Measurements from ENCODE around the gene TMEM14A.

TMEM14A gene

DNA sequence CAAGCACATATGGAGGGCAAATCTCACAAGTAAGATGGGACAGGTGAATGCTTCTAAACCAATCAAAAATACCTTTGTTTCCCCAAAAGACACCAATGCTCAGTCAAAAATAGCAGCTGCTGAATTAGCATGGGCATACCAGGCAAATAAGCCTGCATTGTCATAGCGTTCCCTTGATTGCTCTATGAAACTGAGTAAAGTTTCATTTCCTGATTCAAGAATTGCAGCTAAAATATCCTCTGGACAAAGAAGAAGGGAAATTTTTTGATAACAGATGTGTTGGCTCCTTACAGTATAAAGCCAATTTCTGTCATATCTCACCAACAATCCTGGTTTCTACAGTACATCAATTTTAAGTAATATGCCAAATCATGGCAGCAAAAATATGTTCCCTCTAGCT is 3.3 kb upstream of the TMEM14A start:
- peaks cover 12 to 22% of the 10 kb centered on the region in 2 donors for H3K4me1 ChIP-seq (ENCODE audit: control insufficient read depth in 2 of 2, insufficient read depth in 1 of 2, low read depth in 1 of 2, low read length in 2 of 2)
- no peak for DNase-seq (ENCODE audit: low spot score)

DNA sequence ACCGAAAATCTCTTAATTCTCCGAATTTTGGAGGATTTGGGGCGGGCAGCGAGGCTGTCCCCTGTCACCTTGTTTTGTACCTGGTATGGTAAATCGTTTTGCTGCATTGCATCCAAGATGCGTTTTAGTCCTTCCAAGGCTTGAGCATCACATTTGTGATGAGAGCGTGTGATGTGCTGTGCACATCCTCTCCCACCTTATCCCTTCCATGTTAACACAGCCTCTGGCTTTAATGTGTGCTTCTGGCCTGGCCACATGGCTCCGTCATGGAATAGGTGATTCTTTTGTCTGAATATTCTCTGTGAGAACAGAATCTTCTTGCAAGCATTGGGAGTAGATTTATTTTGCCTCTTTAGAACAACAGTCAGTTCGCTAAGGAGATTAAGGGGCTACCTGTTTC is 763 bp downstream of the TMEM14A start:
- H3K79me1 ChIP-seq (ENCODE audit: low read depth, low read length), result no peaks in the 10 kb centered on the region
- H3K27me3 ChIP-seq (ENCODE audit: control insufficient read depth in 3 of 3, insufficient read depth in 3 of 3, low read depth in 1 of 3, low read length in 3 of 3), result peaks cover 0 to 3% (median 0%) of the 10 kb centered on the region in 3 experiments
- WGBS, 2 donors (ENCODE audit: extremely low coverage in 2 of 2, insufficient read length in 2 of 2, insufficient replicate concordance in 1 of 2), result no CpG with 5 or more reads among the region's 9 CpGs
- H2BK15ac ChIP-seq (ENCODE audit: low read length), result no peak overlapping the region
- H3K9ac ChIP-seq (ENCODE audit: low read depth, low read length, poor library complexity), result no peak overlapping the region
- no peak overlapping the region for H3K14ac ChIP-seq (ENCODE audit: low read length)
- no peak overlapping the region for H4K91ac ChIP-seq (ENCODE audit: low read depth, low read length, poor library complexity)
- H3K18ac ChIP-seq (ENCODE audit: low read length), result no peak overlapping the region
- H3K27ac ChIP-seq (replicated peaks; ENCODE audit: low read length), result no peak overlapping the region
- no peak overlapping the region for H3K4me2 ChIP-seq (ENCODE audit: insufficient read depth, low read length, poor library complexity, severe bottlenecking)
- no peak for DNase-seq (ENCODE audit: low spot score)
- no peak overlapping the region for H2BK120ac ChIP-seq (ENCODE audit: low read depth, low read length)
- no peak overlapping the region for H3K4ac ChIP-seq (ENCODE audit: low read length)
- no peak overlapping the region for H2BK12ac ChIP-seq (ENCODE audit: low read length)
- peaks cover 0 to 24% of the 10 kb centered on the region in 2 donors for H3K36me3 ChIP-seq (replicated peaks in 1 of 2; ENCODE audit: control insufficient read depth in 2 of 2, insufficient read depth in 2 of 2, low read length in 2 of 2)
- peak overlapping the region in 1 of 2 donors; percentile 66 for H3K4me3 ChIP-seq (ENCODE audit: low read length in 2 of 2)
- H4K8ac ChIP-seq (ENCODE audit: low read depth, low read length), result no peak overlapping the region
- H3K23ac ChIP-seq (ENCODE audit: low read depth, low read length, poor library complexity), result no peak overlapping the region
- H3K9me3 ChIP-seq (replicated peaks in 1 of 2; ENCODE audit: control insufficient read depth in 2 of 2, insufficient read depth in 1 of 2, low read depth in 1 of 2, low read length in 2 of 2), result no peaks in the 10 kb centered on the region
- H2AK5ac ChIP-seq (ENCODE audit: low read depth, low read length), result no peak overlapping the region
- no peak overlapping the region for H2BK5ac ChIP-seq (ENCODE audit: low read length)
- peak overlapping the region; percentile 96 for H2AFZ ChIP-seq (ENCODE audit: low read length)
- H3K4me1 ChIP-seq (ENCODE audit: control insufficient read depth in 2 of 2, insufficient read depth in 1 of 2, low read depth in 1 of 2, low read length in 2 of 2), result peaks cover 9 to 10% of the 10 kb centered on the region in 2 donors

More for the DNA sequence above, 3.3 kb upstream of the TMEM14A start:
- Histone ChIP-seq H3K79me1 (ENCODE audit: low read depth, low read length) (no peaks in the 10 kb centered on the region), H3K4me2 (ENCODE audit: insufficient read depth, low read length, poor library complexity, severe bottlenecking) (no peak overlapping the region), H3K36me3 (replicated peaks in 1 of 2; ENCODE audit: control insufficient read depth in 2 of 2, insufficient read depth in 2 of 2, low read length in 2 of 2) (peaks cover 0 to 33% of the 10 kb centered on the region in 2 donors), H2BK120ac (ENCODE audit: low read depth, low read length) (no peak overlapping the region), H3K27ac (replicated peaks; ENCODE audit: low read length) (no peak overlapping the region), H3K4ac (ENCODE audit: low read length) (no peak overlapping the region), H2BK5ac (ENCODE audit: low read length) (no peak overlapping the region), H2BK15ac (ENCODE audit: low read length) (no peak overlapping the region), H3K18ac (ENCODE audit: low read length) (no peak overlapping the region), H3K4me3 (ENCODE audit: low read length in 2 of 2) (no peak overlapping the region), H3K14ac (ENCODE audit: low read length) (no peak overlapping the region), H4K8ac (ENCODE audit: low read depth, low read length) (no peak overlapping the region), H4K91ac (ENCODE audit: low read depth, low read length, poor library complexity) (no peak overlapping the region), H3K27me3 (ENCODE audit: control insufficient read depth in 3 of 3, insufficient read depth in 3 of 3, low read depth in 1 of 3, low read length in 3 of 3) (peaks cover 0 to 3% (median 0%) of the 10 kb centered on the region in 3 experiments), H2AFZ (ENCODE audit: low read length) (no peak overlapping the region), H2BK12ac (ENCODE audit: low read length) (no peak overlapping the region), H3K9ac (ENCODE audit: low read depth, low read length, poor library complexity) (no peak overlapping the region), H2AK5ac (ENCODE audit: low read depth, low read length) (no peak overlapping the region), H3K9me3 (replicated peaks in 1 of 2; ENCODE audit: control insufficient read depth in 2 of 2, insufficient read depth in 1 of 2, low read depth in 1 of 2, low read length in 2 of 2) (no peaks in the 10 kb centered on the region), H3K23ac (ENCODE audit: low read depth, low read length, poor library complexity) (no peak overlapping the region)
- no CpG with 5 or more reads among the region's 1 CpG for WGBS, 2 donors (ENCODE audit: extremely low coverage in 2 of 2, insufficient read length in 2 of 2, insufficient replicate concordance in 1 of 2)

GRCh38 chr6:52672412-52673025 is 1.6 kb downstream of the TMEM14A start:
- H3K4ac ChIP-seq (ENCODE audit: low read length), result no peak overlapping the region
- H2AFZ ChIP-seq (ENCODE audit: low read length), result no peak overlapping the region
- no peak overlapping the region for H3K18ac ChIP-seq (ENCODE audit: low read length)
- H4K8ac ChIP-seq (ENCODE audit: low read depth, low read length), result no peak overlapping the region
- no peak overlapping the region for H2BK5ac ChIP-seq (ENCODE audit: low read length)
- H3K36me3 ChIP-seq (replicated peaks in 1 of 2; ENCODE audit: control insufficient read depth in 2 of 2, insufficient read depth in 2 of 2, low read length in 2 of 2), result peaks cover 0 to 19% of the 10 kb centered on the region in 2 donors
- no peak overlapping the region for H3K4me3 ChIP-seq (ENCODE audit: low read length in 2 of 2)
- H4K91ac ChIP-seq (ENCODE audit: low read depth, low read length, poor library complexity), result no peak overlapping the region
- H3K14ac ChIP-seq (ENCODE audit: low read length), result no peak overlapping the region
- H3K27me3 ChIP-seq (ENCODE audit: control insufficient read depth in 3 of 3, insufficient read depth in 3 of 3, low read depth in 1 of 3, low read length in 3 of 3), result peaks cover 0 to 3% (median 0%) of the 10 kb centered on the region in 3 experiments
- no CpG with 5 or more reads among the region's 9 CpGs for WGBS, 2 donors (ENCODE audit: extremely low coverage in 2 of 2, insufficient read length in 2 of 2, insufficient replicate concordance in 1 of 2)
- H3K4me2 ChIP-seq (ENCODE audit: insufficient read depth, low read length, poor library complexity, severe bottlenecking), result no peak overlapping the region
- no peak overlapping the region for H3K27ac ChIP-seq (replicated peaks; ENCODE audit: low read length)
- H2BK15ac ChIP-seq (ENCODE audit: low read length), result no peak overlapping the region
- no peak overlapping the region for H3K9ac ChIP-seq (ENCODE audit: low read depth, low read length, poor library complexity)
- H3K79me1 ChIP-seq (ENCODE audit: low read depth, low read length), result no peaks in the 10 kb centered on the region
- peaks cover 7 to 10% of the 10 kb centered on the region in 2 donors for H3K4me1 ChIP-seq (ENCODE audit: control insufficient read depth in 2 of 2, insufficient read depth in 1 of 2, low read depth in 1 of 2, low read length in 2 of 2)
- H2BK12ac ChIP-seq (ENCODE audit: low read length), result no peak overlapping the region
- no peaks in the 10 kb centered on the region for H3K9me3 ChIP-seq (replicated peaks in 1 of 2; ENCODE audit: control insufficient read depth in 2 of 2, insufficient read depth in 1 of 2, low read depth in 1 of 2, low read length in 2 of 2)
- no peak overlapping the region for H2BK120ac ChIP-seq (ENCODE audit: low read depth, low read length)
- H2AK5ac ChIP-seq (ENCODE audit: low read depth, low read length), result no peak overlapping the region
- DNase-seq (ENCODE audit: low spot score), result no peak
- H3K23ac ChIP-seq (ENCODE audit: low read depth, low read length, poor library complexity), result no peak overlapping the region

- no peaks in the 10 kb centered on the region for H3K9me3 ChIP-seq (replicated peaks in 1 of 2; ENCODE audit: control insufficient read depth in 2 of 2, insufficient read depth in 1 of 2, low read depth in 1 of 2, low read length in 2 of 2)
- WGBS, 2 donors (ENCODE audit: extremely low coverage in 2 of 2, insufficient read length in 2 of 2, insufficient replicate concordance in 1 of 2), result no CpG with 5 or more reads among the region's 7 CpGs
These were observed 3.8 kb downstream of the TMEM14A start for GRCh38 chr6:52674666-52675065.

More at GRCh38 chr6:52674666-52675065, 3.8 kb downstream of the TMEM14A start:
- H2BK15ac ChIP-seq (ENCODE audit: low read length), result no peak overlapping the region
- H3K9ac ChIP-seq (ENCODE audit: low read depth, low read length, poor library complexity), result no peak overlapping the region
- H4K8ac ChIP-seq (ENCODE audit: low read depth, low read length), result no peak overlapping the region
- H3K36me3 ChIP-seq (replicated peaks in 1 of 2; ENCODE audit: control insufficient read depth in 2 of 2, insufficient read depth in 2 of 2, low read length in 2 of 2), result peaks cover 0 to 3% of the 10 kb centered on the region in 2 donors
- no peak overlapping the region for H2AFZ ChIP-seq (ENCODE audit: low read length)
- no peak overlapping the region for H2BK5ac ChIP-seq (ENCODE audit: low read length)
- no peak overlapping the region for H3K4me3 ChIP-seq (ENCODE audit: low read length in 2 of 2)
- peaks cover 0 to 3% (median 0%) of the 10 kb centered on the region in 3 experiments for H3K27me3 ChIP-seq (ENCODE audit: control insufficient read depth in 3 of 3, insufficient read depth in 3 of 3, low read depth in 1 of 3, low read length in 3 of 3)
- no peak overlapping the region for H4K91ac ChIP-seq (ENCODE audit: low read depth, low read length, poor library complexity)
- H3K27ac ChIP-seq (replicated peaks; ENCODE audit: low read length), result no peak overlapping the region
- H3K79me1 ChIP-seq (ENCODE audit: low read depth, low read length), result no peaks in the 10 kb centered on the region
- H2BK12ac ChIP-seq (ENCODE audit: low read length), result no peak overlapping the region
- peaks cover 7 to 10% of the 10 kb centered on the region in 2 donors for H3K4me1 ChIP-seq (ENCODE audit: control insufficient read depth in 2 of 2, insufficient read depth in 1 of 2, low read depth in 1 of 2, low read length in 2 of 2)
- H2AK5ac ChIP-seq (ENCODE audit: low read depth, low read length), result no peak overlapping the region
- no peak overlapping the region for H3K23ac ChIP-seq (ENCODE audit: low read depth, low read length, poor library complexity)
- DNase-seq (ENCODE audit: low spot score), result no peak
- no peak overlapping the region for H3K4me2 ChIP-seq (ENCODE audit: insufficient read depth, low read length, poor library complexity, severe bottlenecking)
- H3K4ac ChIP-seq (ENCODE audit: low read length), result no peak overlapping the region
- H3K14ac ChIP-seq (ENCODE audit: low read length), result no peak overlapping the region
- no peak overlapping the region for H2BK120ac ChIP-seq (ENCODE audit: low read depth, low read length)
- H3K18ac ChIP-seq (ENCODE audit: low read length), result no peak overlapping the region

Data from neuronal stem cell (in vitro differentiated cells).